Activated CD8-positive, alpha-beta memory T cell treated with anti-CD3 and anti-CD28 coated beads for 36 hours (primary cell): Measurements from ENCODE around the gene PGK2. TPM values are rescaled to one million over a fixed set of nuclear protein-coding genes. Genes with fewer than 3 reads are reported as not detected.
"Not testable (repeated sequence)": the region's sequence is repeated elsewhere in the genome, so short reads cannot be mapped to it uniquely, and the experiment has no call there.

Source experiments
- CTCF ChIA-PET: fragments of 350-600 bp; sonication (Branson Sonifier 250); formaldehyde crosslinking; loops from one replicate; lab custom pipeline; 2021; ENCODE audit warnings: antibody characterized with exemption; lab: Charles Lee
- POLR2A ChIA-PET: fragments of 350-600 bp; sonication (Branson Sonifier 250); formaldehyde crosslinking; loops from one replicate; lab custom pipeline; 2021; ENCODE audit warnings: antibody characterized with exemption; lab: Charles Lee
- total RNA-seq, 2 experiments: library from RNA; stranded (reverse); gene quantifications; one replicate each; pipeline ENCODE4 v1.2.3, GENCODE V29; 2021

PGK2 gene
- total RNA-seq: not detected

DNA sequence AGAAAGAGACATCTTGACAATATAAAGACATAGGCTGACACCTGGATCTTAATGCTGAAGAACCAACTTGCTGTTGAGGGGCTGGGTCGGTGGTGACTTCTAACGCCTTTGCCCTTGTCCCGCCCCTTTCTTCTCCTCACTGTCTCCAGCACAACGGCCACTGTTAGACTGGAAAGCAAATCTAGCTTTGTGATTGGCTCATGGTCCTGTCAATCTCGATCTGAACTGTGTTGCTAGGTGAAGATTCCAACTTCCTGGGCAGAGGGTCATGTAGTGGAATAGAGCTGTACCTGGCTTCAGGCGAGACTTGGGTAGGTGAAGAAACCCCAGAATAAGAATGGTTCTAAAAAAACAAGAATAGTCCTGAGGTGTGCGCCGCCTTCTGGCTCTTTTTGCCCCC, at the start of gene PGK2:
PGK2 (minus strand) TSS at position 110 of the 400 bp plus-strand sequence; CDS start at position 12, 98 bp downstream.
- POLR2A ChIA-PET: no interaction called here

DNA sequence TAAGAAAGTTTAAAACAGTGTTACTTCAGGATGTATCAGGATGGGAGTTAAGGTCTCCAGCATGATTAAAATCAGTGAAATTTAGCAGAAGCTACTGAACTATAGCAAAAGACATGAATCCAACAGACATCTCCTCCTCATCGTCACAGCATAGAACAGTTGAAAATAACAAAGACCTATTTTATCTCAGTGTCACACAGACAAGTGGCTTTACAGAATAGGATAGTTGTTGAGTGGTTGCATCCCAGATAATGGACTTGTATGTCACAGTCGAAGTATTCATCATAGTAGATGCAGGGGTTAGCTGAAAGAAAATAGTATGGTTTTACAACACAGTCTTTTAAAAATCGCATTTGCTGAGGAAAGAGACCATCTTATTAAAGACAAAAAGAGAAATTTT, 48.1 kb upstream of the PGK2 start:
- ChIA-PET POLR2A (no interaction called here), CTCF (no interaction called here)

More for the DNA sequence above, at the start of gene PGK2:
- CTCF ChIA-PET: no interaction called here

DNA sequence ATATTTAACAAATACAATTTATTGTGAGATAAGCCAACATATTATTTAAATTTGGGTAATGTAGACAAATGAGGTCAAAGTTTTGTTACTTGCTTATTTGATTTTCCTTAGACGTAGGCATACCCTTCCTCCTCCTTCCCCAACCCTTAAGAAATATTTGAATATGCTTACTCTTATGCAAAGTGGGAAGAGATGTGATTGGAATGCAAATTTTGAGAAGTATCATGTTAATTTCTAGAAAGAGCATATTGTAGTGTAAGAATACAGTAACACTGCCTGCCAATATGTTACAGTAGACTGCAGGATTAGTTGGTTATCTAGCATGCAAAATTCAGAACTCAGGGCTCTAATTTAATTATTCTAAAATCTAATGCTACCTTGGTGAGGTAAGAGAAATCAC, 46.3 kb upstream of the PGK2 start:
- ChIA-PET POLR2A (no interaction called here), CTCF (no interaction called here)

DNA sequence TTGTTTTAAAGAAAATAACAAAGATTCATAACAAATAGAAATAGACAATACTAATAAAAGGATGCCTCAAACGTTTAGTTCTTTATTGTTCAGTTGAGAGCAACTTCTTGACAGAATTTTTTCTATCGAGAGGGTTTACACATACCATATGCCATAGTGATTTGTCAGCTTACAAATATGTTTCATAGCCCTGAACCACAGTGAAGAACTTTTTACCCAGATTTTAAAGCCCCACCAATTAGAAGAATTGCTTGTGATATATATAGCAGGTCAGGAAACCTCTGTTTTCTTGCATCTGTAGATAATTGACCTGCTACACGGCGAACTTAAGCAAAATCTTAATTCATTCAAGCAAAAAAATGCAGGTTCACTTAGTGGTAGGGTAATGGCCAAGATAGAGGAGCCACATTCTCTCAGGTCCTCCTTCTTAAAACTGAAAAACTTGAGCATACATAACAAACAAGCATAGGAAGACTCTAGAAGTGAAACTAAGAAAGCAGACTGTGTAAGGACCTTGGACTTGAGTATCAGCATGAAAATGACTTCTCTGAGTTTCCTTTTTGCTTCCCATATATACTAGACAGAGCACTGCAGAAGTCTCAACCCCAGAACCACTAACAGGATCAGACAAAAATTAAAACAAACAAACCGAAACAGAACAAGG, 39.8 kb upstream of the PGK2 start:
- ChIA-PET CTCF (no interaction called here), POLR2A (no interaction called here)

DNA sequence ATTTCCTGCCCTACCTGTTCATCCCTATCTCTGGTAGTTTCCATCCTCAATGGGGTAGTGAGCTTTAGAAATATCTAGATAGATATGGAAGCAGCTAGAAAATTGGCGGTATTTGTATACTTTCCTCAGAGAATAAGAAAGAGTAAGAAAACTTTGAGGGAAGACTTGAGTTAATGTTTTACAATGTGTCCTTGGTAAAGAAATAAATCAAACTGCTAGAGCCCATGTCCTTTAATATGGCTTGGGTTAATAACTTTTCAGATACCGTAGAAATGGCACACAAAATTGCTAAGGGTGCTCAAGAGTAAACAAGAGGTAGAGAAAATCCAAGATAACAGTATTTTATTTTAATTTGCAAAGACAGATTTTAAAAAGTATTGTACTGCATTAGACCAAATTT, 28.1 kb upstream of the PGK2 start:
- CTCF ChIA-PET: no interaction called here
- POLR2A ChIA-PET: no interaction called here

DNA sequence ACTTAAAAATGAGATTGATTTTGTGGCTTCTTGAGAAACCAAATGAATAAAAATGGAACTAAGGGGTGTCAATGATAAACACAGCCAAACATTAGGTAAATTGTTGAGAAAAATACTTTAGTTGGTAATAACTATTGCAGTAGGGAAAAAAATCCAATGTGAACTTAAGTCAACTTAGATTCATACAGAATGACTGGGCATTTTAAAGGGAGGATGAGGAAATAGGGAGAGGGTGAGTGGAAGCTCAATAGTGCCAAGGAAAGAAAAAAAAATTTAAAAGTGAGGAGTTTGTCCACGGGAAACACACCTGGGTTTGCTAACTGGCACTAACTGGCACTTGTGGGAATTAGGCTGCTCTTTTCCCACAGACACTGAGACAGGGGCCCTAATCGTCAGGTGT, 26.2 kb upstream of the PGK2 start:
- CTCF ChIA-PET: no interaction called here
- POLR2A ChIA-PET: no interaction called here

DNA sequence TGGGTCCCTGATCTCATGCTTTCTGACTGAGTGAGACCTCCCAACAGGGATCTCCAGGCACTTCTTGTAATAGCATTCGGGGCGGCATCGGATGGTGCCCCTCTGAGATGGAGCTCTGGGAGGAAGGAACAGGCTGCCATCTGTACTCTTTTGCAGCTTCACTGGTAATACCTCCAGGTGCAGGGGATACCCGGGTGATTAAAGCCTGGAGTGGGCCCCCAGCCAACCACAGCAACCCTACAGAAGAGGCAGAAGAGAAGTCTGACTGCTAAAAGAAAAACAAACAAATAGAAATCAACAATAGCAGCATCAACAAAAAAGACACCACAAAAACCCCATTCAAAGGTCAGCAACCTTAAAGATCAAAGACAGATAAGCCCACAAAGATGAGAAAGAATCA, 19.1 kb upstream of the PGK2 start:
- CTCF ChIA-PET: no interaction called here
- POLR2A ChIA-PET: no interaction called here

DNA sequence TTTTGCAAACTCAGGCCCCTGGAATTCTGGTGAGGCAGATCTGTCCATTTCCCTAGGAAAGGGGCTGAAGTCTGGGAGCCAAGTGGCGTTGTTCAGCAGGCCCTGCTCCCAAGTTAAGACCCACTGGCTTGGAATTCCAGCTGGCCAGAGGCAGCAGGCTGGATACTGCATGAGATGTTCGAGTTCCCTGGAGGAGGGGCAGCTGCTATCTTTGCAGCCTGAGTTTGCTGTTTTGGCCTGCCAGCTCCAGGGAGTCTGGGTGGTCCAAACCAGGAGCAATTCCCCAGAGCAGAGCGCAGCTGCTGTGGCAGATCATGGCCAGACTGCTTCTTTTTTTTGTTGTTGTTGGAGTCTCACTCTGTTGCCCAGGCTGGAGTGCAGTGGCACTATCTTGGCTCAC, 18.2 kb upstream of the PGK2 start:
- ChIA-PET CTCF (no interaction called here), POLR2A (no interaction called here)

DNA sequence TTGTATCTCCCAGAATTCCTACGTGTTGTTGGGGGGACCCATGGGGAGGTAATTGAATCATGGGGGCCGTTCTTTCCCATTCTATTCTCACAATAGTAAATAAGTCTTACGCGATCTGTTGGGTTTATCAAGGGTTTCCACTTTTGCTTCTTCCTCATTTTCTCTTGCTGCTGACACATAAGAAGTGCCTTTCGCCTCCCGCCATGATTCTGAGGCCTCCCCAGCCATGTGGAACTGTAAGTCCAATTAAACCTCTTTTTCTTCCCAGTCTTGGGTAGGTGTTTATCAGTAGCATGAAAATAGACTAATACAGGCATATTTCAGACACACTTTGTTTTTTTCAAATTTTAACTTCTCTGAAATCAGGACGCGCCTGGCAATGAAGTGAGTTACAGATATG, 14.4 kb upstream of the PGK2 start:
- ChIA-PET POLR2A (no interaction called here), CTCF (no interaction called here)

DNA sequence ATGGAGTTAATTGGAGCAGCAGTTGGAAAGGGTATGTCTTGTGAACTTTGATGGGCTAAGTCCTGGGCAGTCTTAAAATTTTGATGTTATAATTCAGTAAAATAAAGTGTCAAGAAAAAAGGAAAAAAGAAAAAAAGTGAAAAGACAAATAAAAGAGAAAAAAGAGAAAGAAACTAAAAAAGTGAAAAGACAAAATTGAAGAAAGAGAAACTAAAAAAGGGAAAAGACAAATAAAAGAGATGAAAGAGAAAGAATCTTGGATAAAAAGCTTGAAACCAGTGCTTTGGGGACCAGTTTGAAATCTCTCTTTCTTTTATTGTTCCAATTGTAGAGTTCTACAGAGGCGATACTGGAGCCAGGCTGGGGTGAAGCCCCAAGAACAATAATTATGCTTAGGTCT, 12.0 kb upstream of the PGK2 start:
- POLR2A ChIA-PET: no interaction called here
- CTCF ChIA-PET: no interaction called here

DNA sequence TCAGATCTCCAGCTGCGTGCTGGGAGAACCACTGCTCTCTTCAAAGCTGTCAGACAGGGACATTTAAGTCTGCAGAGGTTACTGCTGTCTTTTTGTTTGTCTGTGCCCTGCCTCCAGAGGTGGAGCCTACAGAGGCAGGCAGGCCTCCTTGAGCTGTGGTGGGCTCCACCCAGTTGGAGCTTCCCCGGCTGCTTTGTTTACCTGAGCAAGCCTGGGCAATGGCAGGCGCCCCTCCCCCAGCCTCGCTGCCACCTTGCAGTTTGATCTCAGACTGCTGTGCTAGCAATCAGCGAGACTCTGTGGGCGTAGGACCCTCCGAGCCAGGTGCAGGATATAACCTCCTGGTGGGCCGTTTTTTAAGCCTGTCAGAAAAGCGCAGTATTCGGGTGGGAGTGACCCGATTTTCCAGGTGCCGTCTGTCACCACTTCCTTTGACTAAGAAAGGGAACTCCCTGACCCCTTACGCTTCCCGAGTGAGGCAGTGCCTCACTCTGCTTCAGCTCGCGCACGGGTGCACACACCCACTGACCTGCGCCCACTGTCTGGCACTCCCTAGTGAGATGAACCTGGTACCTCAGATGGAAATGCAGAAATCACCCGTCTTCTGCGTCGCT, 9.9 kb upstream of the PGK2 start:
- CTCF ChIA-PET, POLR2A ChIA-PET: not testable (repeated sequence)

DNA sequence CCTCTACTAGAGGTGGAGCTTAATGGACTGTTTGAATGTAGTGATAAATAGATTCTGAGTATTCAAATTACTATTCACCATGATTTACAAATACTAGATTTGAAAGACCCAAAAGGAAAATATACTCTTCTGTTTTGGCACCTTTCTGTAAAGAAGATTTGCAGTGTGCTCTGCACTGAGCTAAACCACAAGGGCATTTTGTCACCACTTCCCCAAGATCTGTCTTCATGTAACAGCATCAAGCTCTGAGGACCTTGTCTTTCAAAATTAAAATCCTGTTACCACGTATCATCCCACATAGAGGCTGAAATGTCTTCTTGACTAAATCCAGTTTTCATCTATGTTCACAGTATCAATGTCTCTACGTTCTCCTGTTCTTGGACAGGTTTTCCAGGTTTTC, 3.3 kb upstream of the PGK2 start:
- POLR2A ChIA-PET: no interaction called here
- CTCF ChIA-PET: no interaction called here

DNA sequence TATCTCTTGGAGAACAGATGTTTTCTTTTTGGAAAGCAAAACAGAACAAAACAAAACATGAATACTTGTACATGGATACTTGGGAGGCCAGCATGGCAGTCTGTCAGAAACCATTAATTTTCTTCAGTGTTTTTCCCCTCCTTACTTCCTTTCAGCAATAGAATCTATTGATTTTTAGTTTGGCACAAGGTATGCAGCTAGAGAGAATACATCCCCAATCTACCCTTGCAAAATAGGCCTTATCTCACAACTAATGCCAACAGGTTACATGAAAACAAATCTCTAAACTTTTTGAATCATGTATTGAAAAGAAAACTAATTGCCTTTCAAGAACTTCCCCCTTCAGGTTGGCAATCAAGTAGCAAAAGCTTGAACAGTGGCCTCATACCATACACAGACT, 2.8 kb downstream of the PGK2 start:
- POLR2A ChIA-PET: no interaction called here
- CTCF ChIA-PET: no interaction called here

DNA sequence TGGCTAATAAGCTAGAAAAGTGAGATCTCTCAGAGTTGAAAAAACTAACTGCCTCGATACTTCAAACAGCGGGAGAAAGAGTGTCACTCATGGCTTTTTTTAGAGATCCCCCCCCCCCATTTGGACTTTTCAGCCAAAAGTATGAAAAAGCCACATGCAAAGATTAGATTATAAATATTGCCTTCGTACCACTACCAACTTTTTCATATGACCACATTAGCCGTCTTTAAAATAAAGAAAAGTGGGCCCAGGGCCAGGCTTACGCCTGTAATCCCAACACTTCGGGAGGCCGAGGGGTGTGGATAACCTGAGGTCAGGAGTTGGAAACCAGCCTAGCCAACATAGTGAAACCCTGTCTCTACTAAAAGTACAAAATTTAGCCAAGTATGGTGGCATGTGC, 4.4 kb downstream of the PGK2 start:
- ChIA-PET CTCF (no interaction called here), POLR2A (no interaction called here)

DNA sequence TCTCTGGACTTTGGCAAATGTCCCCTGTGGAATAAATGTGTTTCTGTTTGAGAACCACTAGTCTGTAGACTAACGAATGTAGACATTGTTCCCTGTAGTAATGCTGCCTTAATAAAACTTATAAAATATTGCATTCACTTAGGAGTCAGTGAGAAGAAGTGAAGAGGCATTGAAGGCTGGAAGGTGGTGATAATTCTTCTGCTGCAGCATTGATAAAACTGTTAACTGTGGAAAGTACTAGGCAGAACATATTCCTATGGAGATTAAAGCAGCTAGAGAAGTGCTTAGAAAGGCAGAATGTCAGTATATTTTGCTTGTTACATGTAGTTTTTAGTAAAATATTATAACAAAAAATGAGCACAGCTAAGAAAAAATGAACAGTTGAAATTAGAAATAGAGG, 4.8 kb downstream of the PGK2 start:
- POLR2A ChIA-PET: no interaction called here
- CTCF ChIA-PET: no interaction called here

DNA sequence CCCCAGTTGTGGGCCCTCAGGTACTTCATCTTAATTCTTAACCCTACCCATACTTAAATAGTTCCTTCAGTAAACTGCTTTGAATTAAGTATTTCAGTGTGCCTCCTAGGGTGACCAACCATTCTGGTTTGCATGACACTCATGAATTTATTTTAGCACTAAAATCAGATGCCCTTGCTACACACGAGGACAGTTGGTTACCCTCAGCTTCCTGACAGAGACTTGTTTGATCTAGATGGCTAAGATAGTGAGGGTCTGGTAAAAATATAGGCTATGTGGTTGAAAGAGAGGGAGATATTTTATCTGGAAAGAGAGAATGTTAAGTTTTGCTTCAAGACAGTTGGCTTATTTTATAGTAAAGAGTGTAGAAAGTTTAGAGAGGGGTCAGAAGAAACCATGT, 10.6 kb downstream of the PGK2 start:
- CTCF ChIA-PET: no interaction called here
- POLR2A ChIA-PET: no interaction called here

DNA sequence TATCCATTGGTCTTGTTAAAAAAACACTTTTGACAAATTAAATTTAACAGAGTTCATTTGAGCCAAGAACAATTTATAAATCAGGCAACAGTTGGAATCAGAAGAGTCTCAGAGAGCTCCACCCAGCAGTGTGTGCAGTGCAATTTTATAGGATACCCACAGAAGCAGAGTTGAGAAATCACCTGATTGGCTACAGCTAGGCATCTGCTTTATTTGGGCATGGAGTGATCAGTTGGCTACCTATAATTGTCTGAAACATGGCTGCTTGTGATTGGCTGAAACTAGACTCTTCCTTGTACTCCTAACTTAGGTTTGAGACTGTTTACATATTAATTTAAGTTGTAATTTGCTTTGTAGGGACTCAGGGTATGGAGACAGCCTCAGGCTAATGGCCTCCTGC, 12.0 kb downstream of the PGK2 start:
- POLR2A ChIA-PET: no interaction called here

DNA sequence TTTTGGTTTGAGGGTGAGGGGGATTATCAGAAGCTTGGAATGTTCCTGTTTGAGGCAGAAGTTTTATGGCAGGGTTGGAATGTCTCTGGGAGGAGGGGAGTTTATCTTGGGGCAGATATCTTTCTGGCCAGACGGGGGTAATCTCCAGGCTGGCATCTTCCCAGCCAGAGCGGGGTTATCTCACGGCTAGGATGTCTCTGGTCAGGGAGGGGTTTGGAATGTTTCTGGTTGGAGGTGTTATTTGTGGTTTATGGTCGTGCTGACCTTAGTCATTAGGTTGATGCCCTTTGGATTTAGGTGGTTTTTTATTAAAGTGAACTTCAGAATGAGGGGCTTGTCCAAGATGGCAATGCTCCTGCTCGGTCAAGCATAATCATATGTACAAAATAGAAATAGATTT, 14.8 kb downstream of the PGK2 start:
- ChIA-PET POLR2A (no interaction called here), CTCF (no interaction called here)

More for the DNA sequence above, 12.0 kb downstream of the PGK2 start:
- CTCF ChIA-PET: no interaction called here

DNA sequence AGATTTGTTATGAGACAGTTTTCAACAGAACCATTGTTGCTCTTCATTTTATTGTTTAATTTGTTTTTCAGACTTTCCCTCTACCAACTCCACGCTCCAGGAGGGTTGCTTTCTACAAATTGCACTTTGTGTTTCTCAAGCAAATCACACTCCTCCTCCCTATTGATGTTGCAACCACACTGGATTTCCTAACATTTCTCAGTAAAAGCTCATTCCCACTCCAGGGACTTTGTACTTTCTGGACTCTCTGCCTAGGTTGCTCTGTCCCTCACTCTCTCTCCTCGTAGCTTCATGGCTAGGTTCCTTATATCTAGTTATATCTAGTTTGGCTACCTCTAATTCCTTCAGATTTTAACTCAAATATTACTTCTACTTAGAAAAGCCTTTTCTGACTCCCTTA, 20.3 kb downstream of the PGK2 start:
- ChIA-PET CTCF (no interaction called here), POLR2A (no interaction called here)

DNA sequence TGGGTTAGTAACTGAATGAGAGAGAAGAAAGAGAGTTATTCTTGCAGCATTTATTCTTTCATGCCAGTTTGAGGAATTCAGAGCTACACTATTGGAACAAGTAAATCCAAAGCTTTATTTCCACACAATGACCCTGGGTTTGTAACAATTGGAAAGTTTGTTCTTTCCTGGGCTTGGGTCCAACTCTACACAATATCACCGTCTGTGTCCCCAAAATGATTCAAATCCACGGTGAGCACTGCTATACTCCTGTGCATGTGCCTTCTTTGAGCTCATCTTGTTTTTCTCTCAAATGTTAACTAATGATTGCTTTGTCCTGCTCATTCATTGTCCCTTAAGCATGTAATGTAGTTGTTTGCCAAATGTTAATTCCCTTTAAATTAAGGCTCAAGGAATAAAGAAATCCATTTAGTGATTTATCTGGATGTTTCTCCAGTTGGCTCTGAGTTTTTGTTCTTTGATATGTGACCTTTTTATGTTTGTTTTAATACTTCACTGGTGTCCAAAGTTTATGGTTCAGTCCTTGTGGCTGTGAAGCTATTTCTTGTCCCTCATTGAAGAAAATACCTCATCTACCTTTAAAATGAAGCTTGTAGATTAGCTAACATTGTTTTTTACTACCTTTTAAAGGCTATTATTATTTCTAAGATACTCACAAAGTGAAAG, 22.4 kb downstream of the PGK2 start:
- ChIA-PET POLR2A (no interaction called here), CTCF (no interaction called here)

DNA sequence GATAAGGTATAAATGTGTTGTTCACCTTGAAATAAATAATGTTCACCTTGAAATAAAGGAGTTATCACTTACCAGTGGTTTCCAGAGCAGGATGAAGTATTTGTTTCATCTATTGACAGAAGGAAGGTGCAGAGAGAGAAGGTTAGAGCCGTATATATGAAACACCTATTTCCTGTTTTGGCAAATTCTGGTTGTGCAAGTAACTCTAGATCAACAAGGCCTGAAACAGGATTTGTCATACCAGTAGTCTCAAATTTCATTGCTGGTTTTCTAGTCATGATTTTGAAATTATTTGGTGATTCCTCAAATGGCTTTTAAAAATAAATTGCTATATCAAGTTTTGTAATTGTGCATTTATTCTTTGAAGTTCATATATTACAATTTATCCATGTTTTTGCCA, 42.8 kb downstream of the PGK2 start, which contains the start of gene CRISP3:
CRISP3 (minus strand) TSS at position 130 of the 400 bp plus-strand sequence; CDS start at position 109, 21 bp downstream.
- CTCF ChIA-PET: no interaction called here
- POLR2A ChIA-PET: no interaction called here
